Measurements from ENCODE around the gene RNF157. TPM values are rescaled to one million over a fixed set of nuclear protein-coding genes. Genes with fewer than 3 reads are reported as not detected.
"Not testable (repeated sequence)": the region's sequence is repeated elsewhere in the genome, so short reads cannot be mapped to it uniquely, and the experiment has no call there.

Gene RNF157
- total and polyA plus RNA-seq, 2 experiments from 2014 or later, result 5.0 to 8.6 TPM

DNA sequence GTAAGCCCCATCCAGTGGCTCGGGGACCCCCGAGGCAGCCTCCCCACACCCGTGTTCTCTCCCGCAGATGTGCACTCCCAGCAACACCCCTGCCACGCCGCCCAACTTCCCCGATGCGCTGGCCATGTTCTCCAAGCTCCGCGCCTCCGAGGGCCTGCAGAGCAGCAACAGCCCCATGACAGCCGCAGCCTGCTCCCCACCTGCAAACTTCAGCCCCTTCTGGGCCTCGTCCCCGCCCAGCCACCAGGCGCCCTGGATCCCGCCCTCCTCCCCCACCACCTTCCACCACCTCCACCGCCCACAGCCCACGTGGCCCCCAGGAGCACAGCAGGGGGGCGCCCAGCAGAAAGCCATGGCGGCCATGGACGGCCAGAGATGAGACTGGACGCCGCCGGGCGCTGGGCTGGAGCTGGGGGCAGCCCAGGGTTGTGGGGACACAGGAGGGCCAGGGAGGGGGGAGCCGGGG, 29.9 kb upstream of the RNF157 start:
- Histone ChIP-seq H4K20me1 (ENCODE audit: insufficient read depth, poor library complexity, severe bottlenecking) (no peaks in the 10 kb centered on the region), H3K4me1 (ENCODE audit: insufficient read depth) (peaks cover 23% of the 10 kb centered on the region), H3K27ac (no peak overlapping the region), H3K9me2 (replicated peaks; ENCODE audit: insufficient read depth) (no peaks in the 10 kb centered on the region), H3K27me3 (no peaks in the 10 kb centered on the region), H3K36me3 (replicated peaks; ENCODE audit: insufficient read depth, low read depth) (no peaks in the 10 kb centered on the region), H3K79me2 (peaks cover 39% of the 10 kb centered on the region), H3K9me3 (ENCODE audit: low read depth) (no peaks in the 10 kb centered on the region), H3K4me2 (no peak overlapping the region), H2AFZ (no peak overlapping the region), H3K4me3 (no peak overlapping the region)
- no peak for DNase-seq (ENCODE audit: low spot score)
- TF ChIP-seq EZH2phosphoT487 (IDR thresholded peaks at IDR 0.05; ENCODE audit: low read depth, severe bottlenecking, unreplicated experiment) (no peak), EZH2 (IDR thresholded peaks at IDR 0.05; ENCODE audit: borderline replicate concordance) (no peak)
- WGBS (ENCODE audit: low lambda C conversion rate, missing lambda C conversion rate), result 89% methylated on average over 21 of the region's 26 CpGs

DNA sequence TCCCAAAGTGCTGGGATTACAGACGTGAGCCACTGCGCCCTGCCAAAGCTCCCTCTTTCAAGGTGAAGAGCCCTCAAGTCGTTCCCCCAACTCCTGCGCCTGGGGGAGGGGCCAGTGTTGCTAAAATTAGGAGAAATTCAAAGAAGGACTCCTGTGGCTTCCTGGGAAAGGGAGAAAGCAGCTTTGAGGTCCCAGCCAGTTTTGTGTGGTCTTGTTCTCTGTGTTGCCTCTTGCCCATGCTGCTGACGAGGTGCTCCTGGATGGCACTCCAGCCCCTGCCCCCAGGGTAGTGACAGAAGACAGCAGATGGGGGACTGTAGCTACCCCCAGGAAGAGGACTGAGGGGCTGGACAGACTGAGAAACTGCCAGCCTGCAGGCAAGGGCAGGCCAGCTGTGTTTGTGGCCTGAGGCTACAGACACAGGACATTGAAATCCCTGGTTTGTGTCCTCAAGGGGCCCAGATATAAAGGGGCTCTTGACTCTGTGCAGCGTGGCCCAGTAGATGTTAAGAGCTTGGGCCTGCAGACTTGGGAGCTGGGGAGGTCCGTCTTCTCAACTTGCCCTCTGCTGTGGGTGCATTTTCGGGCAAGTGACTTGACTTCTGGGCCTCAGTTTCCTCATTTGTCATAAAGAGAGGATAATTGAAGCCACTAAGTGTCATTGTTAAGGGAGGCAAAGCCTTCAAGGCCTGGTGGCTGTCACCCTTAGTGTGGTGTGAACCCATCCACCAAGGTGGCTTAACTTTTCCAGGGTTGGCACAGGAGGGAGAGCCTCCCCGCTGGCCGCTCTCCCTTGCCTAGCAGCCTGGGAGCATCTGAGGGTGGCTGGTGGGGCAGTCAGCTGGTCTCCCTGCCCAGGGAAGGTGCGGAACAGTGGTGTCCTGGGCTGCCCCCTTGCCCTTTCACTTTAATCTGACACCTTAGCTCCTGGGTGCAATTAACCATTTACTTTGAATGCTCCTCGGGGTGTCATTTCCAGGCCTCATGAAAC, 29.0 kb upstream of the RNF157 start:
- Histone ChIP-seq H3K4me2 (no peak overlapping the region), H2AFZ (no peak overlapping the region), H4K20me1 (ENCODE audit: insufficient read depth, poor library complexity, severe bottlenecking) (no peaks in the 10 kb centered on the region), H3K36me3 (replicated peaks; ENCODE audit: insufficient read depth, low read depth) (no peaks in the 10 kb centered on the region), H3K27me3 (no peaks in the 10 kb centered on the region), H3K9me2 (replicated peaks; ENCODE audit: insufficient read depth) (no peaks in the 10 kb centered on the region), H3K79me2 (peaks cover 39% of the 10 kb centered on the region), H3K4me1 (ENCODE audit: insufficient read depth) (peaks cover 25% of the 10 kb centered on the region), H3K9me3 (ENCODE audit: low read depth) (no peaks in the 10 kb centered on the region), H3K4me3 (no peak overlapping the region), H3K27ac (no peak overlapping the region)
- DNase-seq (ENCODE audit: low spot score), result no peak
- no peak for TF ChIP-seq EZH2 (IDR thresholded peaks at IDR 0.05; ENCODE audit: borderline replicate concordance)
- TF ChIP-seq, protein P1, sequence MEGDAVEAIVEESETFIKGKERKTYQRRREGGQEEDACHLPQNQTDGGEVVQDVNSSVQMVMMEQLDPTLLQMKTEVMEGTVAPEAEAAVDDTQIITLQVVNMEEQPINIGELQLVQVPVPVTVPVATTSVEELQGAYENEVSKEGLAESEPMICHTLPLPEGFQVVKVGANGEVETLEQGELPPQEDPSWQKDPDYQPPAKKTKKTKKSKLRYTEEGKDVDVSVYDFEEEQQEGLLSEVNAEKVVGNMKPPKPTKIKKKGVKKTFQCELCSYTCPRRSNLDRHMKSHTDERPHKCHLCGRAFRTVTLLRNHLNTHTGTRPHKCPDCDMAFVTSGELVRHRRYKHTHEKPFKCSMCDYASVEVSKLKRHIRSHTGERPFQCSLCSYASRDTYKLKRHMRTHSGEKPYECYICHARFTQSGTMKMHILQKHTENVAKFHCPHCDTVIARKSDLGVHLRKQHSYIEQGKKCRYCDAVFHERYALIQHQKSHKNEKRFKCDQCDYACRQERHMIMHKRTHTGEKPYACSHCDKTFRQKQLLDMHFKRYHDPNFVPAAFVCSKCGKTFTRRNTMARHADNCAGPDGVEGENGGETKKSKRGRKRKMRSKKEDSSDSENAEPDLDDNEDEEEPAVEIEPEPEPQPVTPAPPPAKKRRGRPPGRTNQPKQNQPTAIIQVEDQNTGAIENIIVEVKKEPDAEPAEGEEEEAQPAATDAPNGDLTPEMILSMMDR (IDR thresholded peaks at IDR 0.05; ENCODE audit: poor library complexity), result no peak
- TF ChIP-seq EZH2phosphoT487 (IDR thresholded peaks at IDR 0.05; ENCODE audit: low read depth, severe bottlenecking, unreplicated experiment), result no peak
- 85% methylated on average over 12 of the region's 12 CpGs for WGBS (ENCODE audit: low lambda C conversion rate, missing lambda C conversion rate)

DNA sequence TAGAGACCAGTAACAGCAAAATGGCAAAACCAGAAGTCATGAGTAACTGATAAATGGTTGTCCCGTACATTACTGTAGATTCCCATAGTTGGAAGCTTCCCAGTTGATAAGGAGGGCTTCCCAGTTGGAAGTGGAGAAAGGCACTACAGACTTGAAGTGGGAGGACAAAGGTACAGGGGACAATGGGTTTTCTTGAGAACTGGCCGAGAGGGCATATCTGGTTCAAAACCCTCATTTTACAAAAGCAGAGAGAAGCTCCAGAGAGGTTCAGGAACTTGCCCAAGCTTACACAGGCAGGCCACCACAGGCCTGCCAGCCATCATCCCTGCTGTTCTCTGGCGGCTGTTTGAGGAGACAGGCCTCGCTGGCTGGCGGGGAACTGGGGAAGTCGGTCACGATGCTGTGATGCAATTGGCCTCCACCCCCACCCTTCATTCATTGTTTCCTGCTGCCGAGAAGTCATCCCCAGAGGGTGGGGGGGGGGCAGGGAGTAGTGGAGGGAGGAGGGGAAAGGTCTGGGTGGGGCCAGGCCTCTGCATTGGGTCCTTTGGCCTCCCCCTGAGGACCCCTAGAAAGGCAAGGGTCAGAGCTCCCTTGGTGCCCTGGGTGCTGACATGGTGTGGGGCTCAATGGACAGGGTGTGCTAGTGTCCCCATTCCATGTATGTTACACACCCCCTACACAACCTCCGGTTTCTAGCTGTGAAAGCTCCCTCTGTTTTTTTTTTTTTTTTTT, 27.9 kb upstream of the RNF157 start:
- peak; percentile 66 for DNase-seq (ENCODE audit: low spot score)
- TF ChIP-seq, protein P1 (IDR thresholded peaks at IDR 0.05; ENCODE audit: poor library complexity), result no peak
- TF ChIP-seq EZH2phosphoT487 (IDR thresholded peaks at IDR 0.05; ENCODE audit: low read depth, severe bottlenecking, unreplicated experiment), result no peak
- H3K36me3 ChIP-seq (replicated peaks; ENCODE audit: insufficient read depth, low read depth), result no peaks in the 10 kb centered on the region
- H3K9me2 ChIP-seq (replicated peaks; ENCODE audit: insufficient read depth), result no peaks in the 10 kb centered on the region
- peaks cover 33% of the 10 kb centered on the region for H3K4me1 ChIP-seq (ENCODE audit: insufficient read depth)
- H3K4me2 ChIP-seq, result peak overlapping the region; percentile 53
- no peaks in the 10 kb centered on the region for H3K27me3 ChIP-seq
- H2AFZ ChIP-seq, result no peak overlapping the region
- WGBS (ENCODE audit: low lambda C conversion rate, missing lambda C conversion rate), result 59% methylated on average over 7 of the region's 9 CpGs
- peak overlapping the region; percentile 47 for H3K27ac ChIP-seq
- H4K20me1 ChIP-seq (ENCODE audit: insufficient read depth, poor library complexity, severe bottlenecking), result no peaks in the 10 kb centered on the region
- peaks cover 39% of the 10 kb centered on the region for H3K79me2 ChIP-seq
- H3K4me3 ChIP-seq, result no peak overlapping the region
- no peaks in the 10 kb centered on the region for H3K9me3 ChIP-seq (ENCODE audit: low read depth)

DNA sequence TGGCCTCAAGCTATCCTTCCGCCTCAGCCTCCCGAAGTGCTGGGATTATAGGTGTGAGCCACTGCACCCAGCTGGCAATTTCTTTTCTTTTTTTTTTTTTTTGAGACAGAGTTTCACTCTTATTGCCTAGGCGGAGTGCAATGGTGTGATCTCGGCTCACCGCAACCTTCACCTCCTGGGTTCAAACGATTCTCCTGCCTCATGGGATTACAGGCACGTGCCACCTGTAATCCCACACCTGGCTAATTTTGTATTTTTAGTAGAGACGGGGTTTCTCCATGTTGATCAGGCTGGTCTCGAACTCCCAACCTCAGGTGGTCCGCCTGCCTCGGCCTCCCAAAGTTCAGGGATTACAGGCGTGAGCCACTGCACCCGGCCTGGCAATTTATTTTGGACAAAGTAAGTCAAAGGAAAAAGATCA, 27.3 kb upstream of the RNF157 start:
- H3K4me2 ChIP-seq, result peak overlapping the region; percentile 84
- WGBS (ENCODE audit: low lambda C conversion rate, missing lambda C conversion rate), result 95% methylated on average over 13 of the region's 13 CpGs
- H3K4me1 ChIP-seq (ENCODE audit: insufficient read depth), result peaks cover 35% of the 10 kb centered on the region

More for the DNA sequence above, 27.3 kb upstream of the RNF157 start:
- not testable (repeated sequence) for H2AFZ ChIP-seq; H3K36me3 ChIP-seq (replicated peaks; ENCODE audit: insufficient read depth, low read depth); H3K9me3 ChIP-seq (ENCODE audit: low read depth); DNase-seq (ENCODE audit: low spot score); H3K4me3 ChIP-seq; H3K9me2 ChIP-seq (replicated peaks; ENCODE audit: insufficient read depth); H3K27me3 ChIP-seq; H4K20me1 ChIP-seq (ENCODE audit: insufficient read depth, poor library complexity, severe bottlenecking)
- peaks cover 39% of the 10 kb centered on the region for H3K79me2 ChIP-seq
- peak overlapping the region; percentile 47 for H3K27ac ChIP-seq

Measured in hepatocyte (in vitro differentiated cells).